Astrocyte (in vitro differentiated cells and primary cell): ENCODE data around the gene CPXM1.
A peak's percentile ranks its signal among the peaks of the same experiment; 100 is the strongest.

Source experiments
- EZH2 ChIP-seq: IDR thresholded peaks from 2 replicates; pipeline ENCODE4 v1.6.1; 2012; ENCODE audit warnings: mild to moderate bottlenecking, low read length, inconsistent platforms; ENCODE audit not compliant: insufficient read depth
- TF ChIP-seq, protein P1 (sequence below): IDR thresholded peaks from 2 replicates; pipeline ENCODE4 v1.5.1; 2011; ENCODE audit warnings: low read depth, mild to moderate bottlenecking, inconsistent platforms, low read length, moderate library complexity; ENCODE audit not compliant: insufficient read depth

DNA sequence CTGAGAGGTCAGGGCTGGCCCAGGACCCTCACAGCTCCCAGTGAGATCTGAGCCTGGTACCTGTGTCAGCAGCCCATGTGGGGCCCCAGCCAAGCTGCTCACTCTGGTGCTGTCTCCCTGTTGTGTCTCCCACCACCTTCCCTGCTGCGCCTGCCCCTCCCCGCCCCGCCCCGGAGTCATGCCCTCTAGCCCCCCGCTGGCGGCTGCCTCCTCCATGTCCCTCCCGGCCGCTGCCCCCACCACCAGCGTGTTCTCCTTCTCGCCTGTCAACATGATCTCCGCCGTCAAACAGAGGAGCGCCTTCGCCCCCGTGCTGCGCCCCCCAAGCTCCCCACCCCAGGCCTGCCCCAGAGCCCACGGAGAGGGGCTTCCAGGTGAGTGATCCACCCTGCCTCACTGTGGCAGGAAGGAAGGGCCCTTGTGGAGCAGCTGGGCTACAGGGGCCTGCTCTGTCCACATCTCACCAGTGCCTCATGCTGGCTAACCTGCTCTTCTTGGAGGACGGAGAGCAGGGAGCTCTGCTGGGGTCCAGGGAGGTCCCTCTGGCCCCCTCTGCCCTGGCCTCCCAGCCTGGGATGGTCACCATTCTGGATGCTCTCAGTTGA is 44.9 kb downstream of the CPXM1 start:
- TF ChIP-seq, protein P1, sequence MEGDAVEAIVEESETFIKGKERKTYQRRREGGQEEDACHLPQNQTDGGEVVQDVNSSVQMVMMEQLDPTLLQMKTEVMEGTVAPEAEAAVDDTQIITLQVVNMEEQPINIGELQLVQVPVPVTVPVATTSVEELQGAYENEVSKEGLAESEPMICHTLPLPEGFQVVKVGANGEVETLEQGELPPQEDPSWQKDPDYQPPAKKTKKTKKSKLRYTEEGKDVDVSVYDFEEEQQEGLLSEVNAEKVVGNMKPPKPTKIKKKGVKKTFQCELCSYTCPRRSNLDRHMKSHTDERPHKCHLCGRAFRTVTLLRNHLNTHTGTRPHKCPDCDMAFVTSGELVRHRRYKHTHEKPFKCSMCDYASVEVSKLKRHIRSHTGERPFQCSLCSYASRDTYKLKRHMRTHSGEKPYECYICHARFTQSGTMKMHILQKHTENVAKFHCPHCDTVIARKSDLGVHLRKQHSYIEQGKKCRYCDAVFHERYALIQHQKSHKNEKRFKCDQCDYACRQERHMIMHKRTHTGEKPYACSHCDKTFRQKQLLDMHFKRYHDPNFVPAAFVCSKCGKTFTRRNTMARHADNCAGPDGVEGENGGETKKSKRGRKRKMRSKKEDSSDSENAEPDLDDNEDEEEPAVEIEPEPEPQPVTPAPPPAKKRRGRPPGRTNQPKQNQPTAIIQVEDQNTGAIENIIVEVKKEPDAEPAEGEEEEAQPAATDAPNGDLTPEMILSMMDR, result no peak
- peak; percentile 2 for TF ChIP-seq EZH2
